Measurements from ENCODE around the gene NAPEPLD.

DNA sequence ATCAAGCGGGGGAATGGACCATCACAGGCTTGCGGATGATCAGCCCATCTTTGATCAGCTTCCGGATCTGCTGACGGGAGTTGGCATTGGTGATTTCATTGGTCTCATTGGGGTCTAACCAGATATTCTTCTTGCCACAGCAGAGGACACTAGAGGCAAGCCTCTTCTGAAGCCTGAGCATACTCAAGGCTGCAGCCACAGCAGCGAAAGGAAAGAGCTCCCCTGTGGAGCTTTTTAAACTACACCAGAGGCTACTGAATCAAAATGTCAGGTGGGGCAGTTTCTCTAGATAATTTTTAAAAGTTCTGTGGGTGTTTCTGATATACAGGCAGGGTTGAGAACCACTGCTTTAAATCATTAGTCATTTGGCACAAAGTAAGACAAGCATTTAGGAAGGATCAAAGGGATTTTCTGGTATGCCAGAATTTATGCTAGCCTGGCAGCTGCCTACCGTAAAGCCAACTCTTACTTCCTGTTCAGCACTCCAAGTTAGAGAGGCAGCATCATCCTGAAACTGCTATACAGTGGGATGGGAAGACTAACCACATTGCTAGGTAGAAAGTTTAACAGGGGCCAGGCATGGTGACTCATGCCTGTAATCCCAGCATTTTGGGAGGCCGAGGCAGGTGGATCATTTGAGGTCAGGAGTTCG, 7.0 kb downstream of the NAPEPLD start:
- TF ChIP-seq TAF1 (IDR thresholded peaks at IDR 0.05; ENCODE audit: borderline replicate concordance, insufficient read depth, low read length) (no peak), POLR2AphosphoS5 (IDR thresholded peaks at IDR 0.05; ENCODE audit: low read depth, low read length) (no peak), FOXP2 (optimal IDR thresholded peaks at IDR 0.05; ENCODE audit: borderline replicate concordance, extremely low read depth, extremely low read length, insufficient read depth) (no peak), SIN3A (IDR thresholded peaks at IDR 0.05; ENCODE audit: borderline replicate concordance, insufficient read depth, low read length) (no peak)

All from PFSK-1 (cell line).